Measurements from ENCODE around the gene TARDBP.
"Not testable (repeated sequence)": the region's sequence is repeated elsewhere in the genome, so short reads cannot be mapped to it uniquely, and the experiment has no call there.

The TARDBP gene

GRCh38 chr1:11046625-11047365 is 34.3 kb downstream of the TARDBP start, which contains the start of gene MASP2:
MASP2 (minus strand) TSS chr1:11047239; CDS start chr1:11047207, 32 bp downstream.
- DNase-seq (ENCODE audit: low read depth): no peak
- no peak within 1 kb of the TSS for H3K4me3 ChIP-seq (ENCODE audit: low read depth, low read length)
- no peak for TF ChIP-seq CTCF (IDR thresholded peaks at IDR 0.05; ENCODE audit: low read depth, low read length, missing control alignments)

GRCh38 chr1:11051121-11051520 is 38.7 kb downstream of the TARDBP start:
- not testable (repeated sequence) for DNase-seq (ENCODE audit: low read depth); H3K4me3 ChIP-seq (ENCODE audit: low read depth, low read length)

GRCh38 chr1:11051781-11052511 is 39.5 kb downstream of the TARDBP start:
- no peak overlapping the region for H3K4me3 ChIP-seq (ENCODE audit: low read depth, low read length)
- TF ChIP-seq CTCF (IDR thresholded peaks at IDR 0.05; ENCODE audit: low read depth, low read length, missing control alignments): no peak
- DNase-seq (ENCODE audit: low read depth): no peak

GRCh38 chr1:11052839-11053757 is 40.6 kb downstream of the TARDBP start:
- no peak for TF ChIP-seq CTCF (IDR thresholded peaks at IDR 0.05; ENCODE audit: low read depth, low read length, missing control alignments)
- DNase-seq (ENCODE audit: low read depth): no peak
- H3K4me3 ChIP-seq (ENCODE audit: low read depth, low read length): no peak overlapping the region

GRCh38 chr1:11053758-11054137 is 41.3 kb downstream of the TARDBP start:
- DNase-seq (ENCODE audit: low read depth): no peak
- TF ChIP-seq CTCF (IDR thresholded peaks at IDR 0.05; ENCODE audit: low read depth, low read length, missing control alignments): no peak
- no peak overlapping the region for H3K4me3 ChIP-seq (ENCODE audit: low read depth, low read length)

GRCh38 chr1:11054181-11054580 is 41.7 kb downstream of the TARDBP start:
- no peak for TF ChIP-seq CTCF (IDR thresholded peaks at IDR 0.05; ENCODE audit: low read depth, low read length, missing control alignments)
- DNase-seq (ENCODE audit: low read depth): no peak
- H3K4me3 ChIP-seq (ENCODE audit: low read depth, low read length): no peak overlapping the region

- DNase-seq (ENCODE audit: low read depth): no peak
- no peak for TF ChIP-seq CTCF (IDR thresholded peaks at IDR 0.05; ENCODE audit: low read depth, low read length, missing control alignments)
- no peak overlapping the region for H3K4me3 ChIP-seq (ENCODE audit: low read depth, low read length)
These were observed 42.2 kb downstream of the TARDBP start for GRCh38 chr1:11054666-11055065.

Data from GM12864 (cell line).